Measurements from ENCODE around the gene ST3GAL5.

DNA sequence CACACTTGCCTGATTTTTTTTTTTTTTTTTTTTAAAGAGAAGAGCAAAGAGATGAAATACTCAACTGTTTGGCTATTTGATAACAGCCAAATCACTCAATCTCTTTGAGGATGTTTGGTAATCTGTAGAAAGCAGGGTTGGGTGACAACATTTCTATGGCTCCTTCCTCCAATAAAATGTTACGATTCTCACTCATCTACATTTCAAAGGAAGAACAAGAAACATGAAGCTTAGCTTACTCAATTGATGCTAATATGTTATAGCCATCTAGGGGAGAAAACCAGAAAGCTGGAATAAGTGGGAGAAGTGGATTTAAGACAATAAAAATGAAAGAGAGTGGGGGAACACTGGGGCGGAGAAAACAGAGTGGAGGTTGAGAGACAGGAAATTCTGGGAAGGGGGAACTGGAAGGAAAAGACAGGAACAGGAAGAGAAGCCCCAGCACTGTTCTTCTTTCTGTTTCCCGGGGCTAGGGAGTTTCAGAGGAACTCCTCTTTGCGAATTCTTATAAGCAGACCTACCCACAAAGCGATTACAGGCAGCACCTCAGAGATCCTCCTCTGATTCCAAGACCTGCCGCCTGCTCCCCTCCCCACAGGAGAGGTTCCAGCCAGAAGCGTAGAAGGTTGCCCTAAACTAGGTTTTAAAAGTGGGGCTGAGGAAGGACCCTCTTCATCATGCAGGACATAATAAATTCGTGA, 13.3 kb downstream of the ST3GAL5 start:
- no peak for TF ChIP-seq CTCF (IDR thresholded peaks at IDR 0.05; ENCODE audit: insufficient read depth, low read depth, low read length)
- TF ChIP-seq EZH2 (IDR thresholded peaks at IDR 0.05; ENCODE audit: insufficient read depth, low read length) = no peak

Data from astrocyte (in vitro differentiated cells and primary cell).